ENCODE results near the gene IDH1.

The IDH1 gene

DNA sequence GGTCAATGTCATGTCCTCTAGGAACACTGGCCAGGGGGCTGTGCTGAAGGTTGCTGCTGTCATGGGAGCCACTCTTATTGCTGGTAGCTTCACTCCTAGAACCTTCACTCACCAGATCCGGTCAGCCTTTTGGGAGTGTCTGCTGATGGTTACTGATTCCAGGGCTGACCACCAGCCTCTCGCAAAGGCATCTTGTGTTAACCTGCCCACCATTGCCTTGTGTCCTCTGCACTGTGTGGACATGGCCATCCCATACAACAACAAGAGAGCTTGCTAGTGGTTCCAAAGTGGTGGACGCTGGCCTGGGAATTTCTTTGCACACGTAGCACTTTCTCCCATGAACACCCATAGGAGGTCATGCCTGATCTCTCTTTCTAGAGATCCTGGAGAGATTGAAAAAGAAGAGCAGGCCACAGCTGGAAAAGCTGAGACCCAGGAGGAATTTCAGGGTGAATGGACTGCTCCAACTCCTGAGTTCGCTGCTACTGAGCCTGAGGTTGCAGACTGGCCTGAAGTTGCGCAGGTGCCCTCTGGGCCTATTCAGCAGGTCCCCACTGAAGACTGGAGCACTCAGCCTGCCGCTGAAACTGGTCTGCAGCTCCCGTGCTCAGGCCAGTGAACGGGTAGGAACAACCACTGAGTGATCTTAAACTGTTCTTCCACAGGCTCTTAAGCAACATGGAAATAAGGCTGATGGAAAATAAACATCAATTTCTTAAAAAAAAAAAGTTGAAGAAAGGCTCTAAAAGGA is 46.4 kb downstream of the IDH1 start:
- DNase-seq = no peak

DNA sequence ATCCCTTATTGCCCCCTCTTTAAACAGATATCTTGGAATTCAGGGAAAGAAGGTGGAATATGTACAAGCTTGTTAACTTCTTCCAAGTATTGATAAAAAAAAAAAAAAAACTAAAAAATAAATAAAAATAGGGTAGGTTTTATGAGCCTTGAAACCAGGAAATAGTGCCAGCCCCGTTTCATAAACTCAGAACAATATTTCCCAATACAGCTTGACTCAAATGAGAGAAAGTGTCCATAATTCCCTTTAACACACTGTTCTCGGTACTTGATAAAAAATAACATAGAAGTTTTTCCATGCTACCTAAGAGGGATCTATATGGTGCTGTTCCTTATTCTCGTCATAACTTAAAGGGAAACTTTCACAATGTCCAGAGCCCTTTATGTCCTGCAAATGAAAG is 47.1 kb downstream of the IDH1 start:
- no peak for DNase-seq

DNA sequence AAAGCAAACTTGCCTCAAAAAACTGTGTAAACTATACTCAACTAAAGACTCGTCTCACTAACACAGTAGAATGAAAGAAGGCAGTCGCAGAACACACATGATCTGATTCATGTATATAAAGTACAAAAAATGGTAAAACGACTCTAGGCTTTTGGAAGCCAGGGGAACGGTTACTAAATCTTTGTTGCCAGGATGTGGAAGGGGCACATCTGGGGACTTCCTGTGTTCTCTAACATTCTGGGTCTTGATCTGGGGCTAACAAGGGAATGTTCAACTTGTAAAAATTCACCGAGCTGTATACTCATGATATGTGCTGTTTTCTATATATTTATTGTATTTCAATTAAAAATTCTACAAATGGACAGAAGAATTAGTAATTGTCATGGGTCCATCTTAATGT is 50.7 kb downstream of the IDH1 start:
- DNase-seq = no peak

DNA sequence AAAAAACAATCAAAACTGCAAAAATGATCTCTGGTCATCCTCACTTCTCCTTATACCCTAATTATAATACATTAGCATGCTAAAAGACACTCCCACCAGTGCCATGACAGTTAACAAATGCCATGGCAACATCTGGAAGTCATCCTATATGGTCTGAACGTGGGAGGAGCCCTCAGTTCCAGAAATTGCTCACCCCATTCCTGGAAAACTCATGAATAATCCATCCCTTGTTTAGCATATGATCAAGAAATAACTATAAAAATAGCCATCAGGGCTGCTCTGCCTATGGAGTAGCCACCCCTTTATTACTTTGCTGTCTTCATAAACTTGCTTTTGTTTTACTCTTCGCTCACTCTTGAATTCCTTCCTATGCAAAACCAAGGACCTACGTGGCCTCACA is 59.3 kb downstream of the IDH1 start:
- no peak for DNase-seq

DNA sequence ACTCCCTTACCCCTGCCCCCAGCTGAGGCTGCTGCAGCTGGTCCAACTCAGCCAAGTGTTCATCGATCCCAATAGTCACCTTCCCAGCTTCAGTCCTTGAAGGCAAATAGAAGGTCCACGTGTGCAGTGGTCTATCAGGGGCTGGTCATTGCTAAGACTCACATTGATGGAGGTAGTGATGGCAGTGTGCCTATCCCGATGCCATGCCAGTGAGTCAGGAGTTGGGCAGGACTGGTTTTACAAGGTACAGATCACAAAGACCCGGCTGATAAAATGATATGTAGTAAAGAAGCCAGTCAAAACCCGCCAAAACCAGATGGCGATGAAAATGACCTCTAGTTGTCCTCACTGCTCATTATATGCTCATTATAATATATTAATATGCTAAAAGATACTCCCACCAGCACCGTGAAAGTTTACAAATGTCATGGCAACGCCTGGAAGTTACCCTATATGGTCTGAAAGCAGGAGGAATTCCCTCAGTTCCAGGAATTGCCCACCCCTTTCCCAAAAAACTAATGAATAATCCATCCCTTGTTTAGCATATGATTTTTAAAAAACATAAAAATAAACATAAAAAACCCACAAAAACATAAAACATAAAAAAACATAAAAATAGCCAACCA is 62.1 kb downstream of the IDH1 start:
- no peak for DNase-seq

DNA sequence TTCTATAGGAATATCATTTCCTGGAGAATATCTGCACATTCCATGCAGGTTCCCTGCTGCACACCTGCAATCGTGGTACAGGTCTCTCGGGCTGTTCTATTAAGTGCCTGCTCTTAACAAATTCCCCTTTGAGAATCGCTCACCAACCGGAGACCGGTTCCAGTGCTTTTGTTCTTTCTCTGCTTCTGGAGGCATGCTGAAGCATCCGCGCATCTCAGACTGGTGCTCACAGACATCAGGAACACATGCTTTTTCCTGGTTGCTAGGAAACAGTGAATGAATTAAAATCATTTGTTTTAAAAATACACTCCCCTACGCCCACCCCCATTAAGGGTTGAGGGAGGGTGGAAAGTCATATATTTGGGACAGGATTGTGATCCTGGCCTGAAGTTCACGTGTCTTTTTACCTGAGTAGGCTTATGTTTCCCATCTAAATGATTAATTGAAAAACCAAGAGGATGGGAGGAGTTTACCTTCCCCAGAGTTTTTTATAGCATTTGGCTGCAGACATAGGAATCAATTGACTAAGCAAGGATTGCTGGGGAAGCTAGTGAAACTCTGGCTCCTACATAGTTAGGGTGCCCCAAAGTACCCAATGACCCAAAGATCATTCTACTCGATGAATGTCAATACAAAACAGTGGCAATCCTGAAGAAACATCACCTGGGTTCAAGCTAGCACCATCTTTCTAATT is 64.9 kb downstream of the IDH1 start, which contains the start of gene C2orf80:
TSS of gene C2orf80 (minus strand) at position 221 of the 694 bp plus-strand sequence. CDS start 3,044 bp downstream, outside the sequence.
- no peak for DNase-seq

DNA sequence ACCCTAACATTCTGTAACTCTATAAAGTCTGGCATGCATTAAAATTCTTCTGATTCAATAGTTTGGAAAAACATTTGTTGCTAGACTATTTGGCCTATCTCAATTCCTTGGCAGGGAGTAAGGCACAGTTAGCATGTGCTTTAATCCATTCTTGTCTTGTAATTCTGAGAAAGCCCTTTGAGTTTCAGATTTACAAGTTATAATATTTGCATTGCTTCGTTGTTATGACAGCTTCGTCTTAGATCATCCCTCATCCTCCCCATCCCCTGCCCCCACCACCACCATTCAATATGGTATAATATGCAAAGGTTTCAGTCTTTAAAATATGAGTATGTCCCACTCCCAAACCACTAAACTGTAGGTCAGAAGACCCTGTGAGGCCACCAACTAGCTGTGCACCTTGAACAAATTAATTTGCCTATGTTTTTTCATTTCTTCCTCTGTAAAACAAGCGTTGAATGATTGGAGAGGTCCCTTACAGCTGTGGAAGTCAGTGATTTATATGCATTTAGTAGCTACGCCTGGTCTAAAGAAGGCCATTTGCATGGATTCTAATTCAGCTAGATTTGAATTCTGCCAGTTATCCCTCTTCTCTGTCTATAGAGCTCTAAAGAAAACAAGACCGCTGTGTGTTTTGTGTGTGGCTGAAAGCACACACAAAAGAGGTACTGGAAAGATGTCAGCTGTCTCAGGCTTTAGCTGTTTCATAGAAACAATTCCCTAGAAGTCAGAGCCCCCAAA is 65.6 kb downstream of the IDH1 start:
- no peak for DNase-seq

DNA sequence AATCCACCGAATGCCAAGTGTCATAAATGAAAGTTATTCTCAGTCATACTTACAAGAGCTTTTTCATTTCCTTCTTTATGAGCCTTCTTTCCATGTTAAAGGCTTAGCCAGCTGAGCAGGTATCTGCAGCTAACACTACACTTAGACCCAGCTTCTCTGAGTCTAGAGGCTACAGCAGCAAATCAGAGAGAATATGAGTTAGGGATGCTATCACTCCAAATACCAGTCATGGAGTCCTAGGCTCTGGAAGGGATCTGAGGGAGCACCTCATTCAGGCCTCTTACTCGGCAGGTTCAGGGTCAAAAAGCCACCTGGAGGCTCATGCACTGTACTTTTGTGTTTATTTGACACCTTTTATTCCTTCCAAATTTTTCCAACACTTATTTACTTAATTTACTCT is 68.0 kb downstream of the IDH1 start:
- DNase-seq = no peak

DNA sequence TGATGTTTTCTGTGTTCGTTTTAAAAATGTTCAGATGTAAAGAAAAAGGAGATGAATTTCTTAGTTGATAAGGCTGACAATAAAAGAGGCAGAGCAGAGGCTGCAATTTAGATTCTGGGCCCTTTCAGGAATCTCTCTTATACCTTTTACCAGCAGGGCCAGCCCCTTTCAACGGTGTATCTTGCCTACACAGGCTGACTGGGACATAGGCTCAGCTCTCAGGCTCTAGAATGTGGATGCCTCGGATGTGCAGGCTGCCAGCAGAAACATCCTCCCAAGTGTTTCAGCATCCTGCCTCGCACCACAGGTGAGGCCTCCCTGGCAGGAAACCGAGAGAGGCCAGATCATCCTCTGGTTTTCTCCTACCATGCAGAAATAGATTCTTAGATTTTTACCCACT is 68.4 kb downstream of the IDH1 start:
- DNase-seq = no peak
